Putamen (tissue), 1 donor: ENCODE results near the gene CYP4F8.
"Not testable (repeated sequence)": the region's sequence is repeated elsewhere in the genome, so short reads cannot be mapped to it uniquely, and the experiment has no call there.

Source experiments
- DNase-seq: peaks from one replicate; pipeline ENCODE4 v3.0.0-alpha.2; 2016; ENCODE audit warnings: low spot score

The CYP4F8 gene

GRCh38 chr19:15614507-15615379, at the start of gene CYP4F8:
CYP4F8 (plus strand) TSS chr19:15615218; CDS start chr19:15615617, 399 bp downstream.
- DNase-seq = no peak

GRCh38 chr19:15570420-15570819, 44.6 kb upstream of the CYP4F8 start:
- DNase-seq = no peak

GRCh38 chr19:15575406-15575805, 39.6 kb upstream of the CYP4F8 start:
- no peak for DNase-seq

GRCh38 chr19:15576526-15577156, 38.4 kb upstream of the CYP4F8 start:
- no peak for DNase-seq

GRCh38 chr19:15577184-15577771, 37.7 kb upstream of the CYP4F8 start:
- no peak for DNase-seq

GRCh38 chr19:15583346-15583745, 31.7 kb upstream of the CYP4F8 start:
- no peak for DNase-seq

- no peak for DNase-seq
Observed at GRCh38 chr19:15584095-15584494, 30.9 kb upstream of the CYP4F8 start.

- DNase-seq = peak; percentile 20
Observed at GRCh38 chr19:15584541-15585115, 30.4 kb upstream of the CYP4F8 start.

GRCh38 chr19:15587663-15588062, 27.4 kb upstream of the CYP4F8 start:
- no peak for DNase-seq

GRCh38 chr19:15588265-15588664, 26.8 kb upstream of the CYP4F8 start:
- no peak for DNase-seq

GRCh38 chr19:15589760-15590451, 25.1 kb upstream of the CYP4F8 start:
- DNase-seq = no peak

GRCh38 chr19:15591796-15592195, 23.2 kb upstream of the CYP4F8 start:
- no peak for DNase-seq

- not testable (repeated sequence) for DNase-seq
Observed at GRCh38 chr19:15592506-15592905, 22.5 kb upstream of the CYP4F8 start.

GRCh38 chr19:15593766-15594165, 21.3 kb upstream of the CYP4F8 start:
- not testable (repeated sequence) for DNase-seq

GRCh38 chr19:15595069-15595468, 19.9 kb upstream of the CYP4F8 start:
- no peak for DNase-seq

GRCh38 chr19:15607978-15608925, 6.8 kb upstream of the CYP4F8 start:
- not testable (repeated sequence) for DNase-seq

GRCh38 chr19:15609261-15609660, 5.8 kb upstream of the CYP4F8 start:
- DNase-seq = no peak

GRCh38 chr19:15612342-15612741, 2.7 kb upstream of the CYP4F8 start:
- no peak for DNase-seq

- DNase-seq = no peak
Observed at GRCh38 chr19:15613338-15613737, 1.7 kb upstream of the CYP4F8 start.

GRCh38 chr19:15615526-15615925, 508 bp downstream of the CYP4F8 start:
- no peak for DNase-seq

GRCh38 chr19:15616183-15616582, 1.2 kb downstream of the CYP4F8 start:
- DNase-seq = no peak
